ENCODE measurements around the gene SF1. TPM values are rescaled to one million over a fixed set of nuclear protein-coding genes. Genes with fewer than 3 reads are reported as not detected.

Gene SF1
- total and polyA plus RNA-seq, 9 of the 15 experiments (the other 6 are each of a cell fraction or from before 2014, with no cell fraction given), result 13.1 to 334 (median 111) TPM

DNA sequence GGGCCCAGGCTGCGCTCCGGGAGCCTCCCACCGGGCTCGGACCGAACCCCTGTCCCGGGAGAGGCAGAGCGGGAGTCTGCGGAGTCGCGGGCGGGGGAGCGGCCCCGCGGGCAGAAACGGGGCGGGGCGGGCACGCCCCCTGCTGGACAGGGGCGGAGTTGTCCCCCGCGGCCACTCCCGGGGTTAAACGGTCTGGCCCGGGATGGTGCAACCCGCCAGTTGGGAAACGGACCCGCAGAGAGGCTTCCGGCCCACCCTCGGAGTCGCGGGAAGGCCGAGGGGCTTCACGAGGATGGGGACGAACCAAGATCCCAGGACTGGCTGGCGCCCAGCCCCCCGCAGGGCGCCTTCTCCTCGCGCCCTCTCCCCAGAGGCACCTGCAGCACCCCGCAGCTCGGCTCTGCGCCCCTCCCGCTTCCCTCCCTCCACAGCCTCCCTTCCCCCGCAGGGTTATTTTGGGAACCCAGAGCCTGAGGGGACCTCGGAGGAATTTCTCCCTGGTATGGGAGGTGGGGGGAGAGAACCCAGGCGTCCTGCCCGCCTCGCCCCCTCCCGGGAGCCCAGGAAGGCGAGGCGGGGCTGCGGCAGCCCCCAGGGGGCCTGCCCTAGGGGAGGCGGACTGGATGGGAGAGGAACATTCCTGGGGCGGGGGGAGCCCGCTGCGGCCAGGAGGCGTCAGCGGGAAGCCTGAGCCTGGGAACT, 35.3 kb downstream of the SF1 start (continued):
- TF ChIP-seq, protein P1, sequence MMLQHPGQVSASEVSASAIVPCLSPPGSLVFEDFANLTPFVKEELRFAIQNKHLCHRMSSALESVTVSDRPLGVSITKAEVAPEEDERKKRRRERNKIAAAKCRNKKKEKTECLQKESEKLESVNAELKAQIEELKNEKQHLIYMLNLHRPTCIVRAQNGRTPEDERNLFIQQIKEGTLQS (IDR thresholded peaks at IDR 0.05), result peak; percentile 48
- TF ChIP-seq, protein P1 (CRISPR knock-in tag; conservative IDR thresholded peaks at IDR 0.05), result no peak
- TF ChIP-seq BRD4 (IDR thresholded peaks at IDR 0.05) (no peak), CXXC5 (CRISPR knock-in tag; IDR thresholded peaks at IDR 0.05) (peak; percentile 45; the same call in 1 of the 2 replicates), KDM2B (CRISPR knock-in tag; IDR thresholded peaks at IDR 0.05) (peak; percentile 91; the same call in 1 of the 2 replicates), CREBBP (IDR thresholded peaks at IDR 0.05; ENCODE audit: low read depth, low read length) (no peak), GABPA (tag; conservative IDR thresholded peaks at IDR 0.05; ENCODE audit: low read depth) (peak; percentile 61; the same call in 1 of the 2 replicates), SMARCB1 (IDR thresholded peaks at IDR 0.05; ENCODE audit: insufficient read length, low read depth) (no peak), RFX1 (IDR thresholded peaks at IDR 0.05) (no peak), SMAD4 (CRISPR knock-in tag; conservative IDR thresholded peaks at IDR 0.05) (no peak), TCF3 (CRISPR knock-in tag; IDR thresholded peaks at IDR 0.05) (0 out of 2 replicates have a peak, but pooled peaks have one; percentile 16), RB1 (IDR thresholded peaks at IDR 0.05; ENCODE audit: low read depth) (peak; percentile 85), LARP7 (IDR thresholded peaks at IDR 0.05) (no peak), KDM1A (IDR thresholded peaks at IDR 0.05) (no peak), PURB (CRISPR knock-in tag; IDR thresholded peaks at IDR 0.05; ENCODE audit: low read depth) (no peak), ZNF79 (CRISPR knock-in tag; IDR thresholded peaks at IDR 0.05; ENCODE audit: low read depth) (no peak), HMGN3 (IDR thresholded peaks at IDR 0.05; ENCODE audit: borderline replicate concordance, extremely low read depth, insufficient read length, low read depth, low read length) (peak; percentile 48), NFATC3 (IDR thresholded peaks at IDR 0.05) (no peak), MAX (CRISPR knock-in tag; IDR thresholded peaks at IDR 0.05) (peak; percentile 44), STAG1 (CRISPR knock-in tag; IDR thresholded peaks at IDR 0.05; ENCODE audit: borderline replicate concordance) (no peak), SRF (CRISPR knock-in tag; IDR thresholded peaks at IDR 0.05) (0 out of 4 replicates have a peak, but pooled peaks of 1 of the 2 experiments have one; percentile 16), ZNF561 (CRISPR knock-in tag; conservative IDR thresholded peaks at IDR 0.05) (no peak)
- TF ChIP-seq, protein P2, sequence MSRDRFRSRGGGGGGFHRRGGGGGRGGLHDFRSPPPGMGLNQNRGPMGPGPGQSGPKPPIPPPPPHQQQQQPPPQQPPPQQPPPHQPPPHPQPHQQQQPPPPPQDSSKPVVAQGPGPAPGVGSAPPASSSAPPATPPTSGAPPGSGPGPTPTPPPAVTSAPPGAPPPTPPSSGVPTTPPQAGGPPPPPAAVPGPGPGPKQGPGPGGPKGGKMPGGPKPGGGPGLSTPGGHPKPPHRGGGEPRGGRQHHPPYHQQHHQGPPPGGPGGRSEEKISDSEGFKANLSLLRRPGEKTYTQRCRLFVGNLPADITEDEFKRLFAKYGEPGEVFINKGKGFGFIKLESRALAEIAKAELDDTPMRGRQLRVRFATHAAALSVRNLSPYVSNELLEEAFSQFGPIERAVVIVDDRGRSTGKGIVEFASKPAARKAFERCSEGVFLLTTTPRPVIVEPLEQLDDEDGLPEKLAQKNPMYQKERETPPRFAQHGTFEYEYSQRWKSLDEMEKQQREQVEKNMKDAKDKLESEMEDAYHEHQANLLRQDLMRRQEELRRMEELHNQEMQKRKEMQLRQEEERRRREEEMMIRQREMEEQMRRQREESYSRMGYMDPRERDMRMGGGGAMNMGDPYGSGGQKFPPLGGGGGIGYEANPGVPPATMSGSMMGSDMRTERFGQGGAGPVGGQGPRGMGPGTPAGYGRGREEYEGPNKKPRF (IDR thresholded peaks at IDR 0.05; ENCODE audit: low read depth, low read length), result no peak

All from K562 (cell line).